Endodermal cell (in vitro differentiated cells): ENCODE data around the gene DHPS. TPM values are rescaled to one million over a fixed set of nuclear protein-coding genes. Genes with fewer than 3 reads are reported as not detected.
"Not testable (repeated sequence)": the region's sequence is repeated elsewhere in the genome, so short reads cannot be mapped to it uniquely, and the experiment has no call there.

Experiments used
- DNase-seq: peaks from one replicate; pipeline ENCODE4 v3.0.0-alpha.2; 2017
- H3K27ac ChIP-seq: 2 replicates; pipeline ENCODE4 v1.5.1; 2013; ENCODE audit warnings: mild to moderate bottlenecking, low read depth, low read length, moderate library complexity
- H3K27me3 ChIP-seq: 2 replicates; pipeline ENCODE4 v1.6.1; 2013; ENCODE audit warnings: mild to moderate bottlenecking, low read length, moderate library complexity; ENCODE audit not compliant: insufficient read depth, control insufficient read depth, poor library complexity, severe bottlenecking
- H3K36me3 ChIP-seq: 2 replicates; pipeline ENCODE4 v1.7.0; 2013; ENCODE audit warnings: mild to moderate bottlenecking, low read length, moderate library complexity; ENCODE audit not compliant: control insufficient read depth, insufficient read depth
- H3K4me1 ChIP-seq: one replicate; pipeline ENCODE4 v1.7.0; 2013; ENCODE audit warnings: low read length; ENCODE audit not compliant: control insufficient read depth, insufficient read depth
- H3K4me3 ChIP-seq: 2 replicates; pipeline ENCODE4 v1.5.1; 2013; ENCODE audit warnings: mild to moderate bottlenecking, low read length, moderate library complexity
- H3K9ac ChIP-seq: 2 replicates; pipeline ENCODE4 v1.6.1; 2013; ENCODE audit warnings: mild to moderate bottlenecking, low read length, moderate library complexity; ENCODE audit not compliant: poor library complexity, severe bottlenecking; ENCODE audit errors: extremely low read depth
- H3K9me3 ChIP-seq: 2 replicates; pipeline ENCODE4 v1.6.1; 2013; ENCODE audit warnings: mild to moderate bottlenecking, low read length, moderate library complexity; ENCODE audit not compliant: control insufficient read depth
- H3K27ac Mint-ChIP-seq: 2 replicates; pipeline ENCODE4 v1.8.0; 2020; ENCODE audit warnings: mixed read lengths
- H3K27me3 Mint-ChIP-seq: 2 replicates; pipeline ENCODE4 v1.8.0; 2021; ENCODE audit warnings: mild to moderate bottlenecking, mixed read lengths; ENCODE audit not compliant: insufficient read depth
- H3K36me3 Mint-ChIP-seq: 2 replicates; pipeline ENCODE4 v1.8.0; 2020; ENCODE audit warnings: low read depth, mixed read lengths
- H3K4me1 Mint-ChIP-seq: 2 replicates; pipeline ENCODE4 v1.8.0; 2020; ENCODE audit warnings: mixed read lengths
- H3K4me3 Mint-ChIP-seq: 2 replicates; pipeline ENCODE4 v1.8.0; 2020; ENCODE audit warnings: mild to moderate bottlenecking, moderate library complexity, mixed read lengths
- H3K9me3 Mint-ChIP-seq: 2 replicates; pipeline ENCODE4 v1.8.0; 2020; ENCODE audit warnings: mild to moderate bottlenecking, mixed read lengths
- CTCF ChIP-seq: fragments of 200-600 bp; sonication (generic); conservative IDR thresholded peaks from 2 replicates; pipeline ENCODE4 v1.5.0; 2021; ENCODE audit warnings: antibody characterized with exemption, mild to moderate bottlenecking
- WGBS, 2 experiments: methylation state at CpG; one replicate each; pipeline versions ENCODE4 v1.1.5 to v1.1.7; 2013; ENCODE audit warnings: missing lambda C conversion rate in 2 of 2, mixed read lengths in 1 of 2; ENCODE audit not compliant: insufficient coverage in 1 of 2, insufficient read length in 1 of 2; 5-methylcytosine and 5-hydroxymethylcytosine counted together
- total RNA-seq, 2 donors: library from RNA; stranded (reverse); fragmentation: NEBNext Ultra II Directional in 1 of 2; extraction: Animal tissue kit (Norgen Biotek cat#: 25700) in 1 of 2; gene quantifications; 2 replicates in 1 of 2; 3 replicates in 1 of 2; pipeline ENCODE4 v1.2.1, GENCODE V29; 2021

Gene DHPS
- total RNA-seq, 2 donors from 2014 or later, result 76.1 to 98.5 TPM

GRCh38 chr19:12701596-12702282 is 20.1 kb upstream of the DHPS start:
- 97 to 99% methylated on average over 18 to 33 of the region's 33 CpGs for WGBS, 2 experiments
- Mint-ChIP-seq H3K27ac (no peak overlapping the region), H3K4me1 (peaks cover 4% of the 10 kb centered on the region), H3K4me3 (no peak overlapping the region), H3K27me3 (no peaks in the 10 kb centered on the region), H3K36me3 (peaks cover 65% of the 10 kb centered on the region), H3K9me3 (no peaks in the 10 kb centered on the region)
- Histone ChIP-seq H3K9ac (no peak overlapping the region), H3K27ac (no peak overlapping the region), H3K4me1 (no peaks in the 10 kb centered on the region), H3K36me3 (peaks cover 78% of the 10 kb centered on the region), H3K27me3 (no peaks in the 10 kb centered on the region), H3K4me3 (no peak overlapping the region), H3K9me3 (no peaks in the 10 kb centered on the region)
- TF ChIP-seq CTCF, result no peak
- DNase-seq, result no peak

- WGBS, 2 experiments, result 94% methylated on average over 3 to 6 of the region's 6 CpGs
- H3K9me3 ChIP-seq, result no peaks in the 10 kb centered on the region
- Mint-ChIP-seq H3K4me3 (no peak overlapping the region), H3K36me3 (peaks cover 38% of the 10 kb centered on the region), H3K4me1 (peaks cover 2% of the 10 kb centered on the region), H3K27ac (no peak overlapping the region), H3K9me3 (no peaks in the 10 kb centered on the region), H3K27me3 (no peaks in the 10 kb centered on the region)
- DNase-seq, result no peak
- no peaks in the 10 kb centered on the region for H3K4me1 ChIP-seq
- no peak overlapping the region for H3K4me3 ChIP-seq
- H3K27me3 ChIP-seq, result no peaks in the 10 kb centered on the region
- no peak for TF ChIP-seq CTCF
- H3K27ac ChIP-seq, result no peak overlapping the region
- H3K36me3 ChIP-seq, result peaks cover 44% of the 10 kb centered on the region
- no peak overlapping the region for H3K9ac ChIP-seq
These were observed 16.5 kb upstream of the DHPS start for GRCh38 chr19:12698138-12698537.

- not testable (repeated sequence) for H3K4me1 Mint-ChIP-seq, DNase-seq, H3K27me3 ChIP-seq, H3K4me1 ChIP-seq, H3K9ac ChIP-seq, H3K27ac Mint-ChIP-seq, H3K27me3 Mint-ChIP-seq, H3K27ac ChIP-seq, H3K9me3 ChIP-seq, H3K9me3 Mint-ChIP-seq
- Histone ChIP-seq H3K4me3 (peak overlapping the region; percentile 91), H3K36me3 (peaks cover 43% of the 10 kb centered on the region)
- H3K4me3 Mint-ChIP-seq, result peak overlapping the region; percentile 77
- peaks cover 31% of the 10 kb centered on the region for H3K36me3 Mint-ChIP-seq
- 96 to 98% methylated on average over 22 of the region's 22 CpGs for WGBS, 2 experiments
These were observed 15.7 kb upstream of the DHPS start for GRCh38 chr19:12697425-12697824.
